HG03045 (cell line): Measurements from ENCODE around the gene DNTT.
"Not testable (repeated sequence)": the region's sequence is repeated elsewhere in the genome, so short reads cannot be mapped to it uniquely, and the experiment has no call there.

Experiments
- ATAC-seq: cut with Tn5 transposase; IDR thresholded peaks from one replicate; pipeline ENCODE4 v1.9.1; 2021; ENCODE audit warnings: mild to moderate bottlenecking, moderate library complexity; ENCODE audit not compliant: unreplicated experiment

DNTT gene

DNA sequence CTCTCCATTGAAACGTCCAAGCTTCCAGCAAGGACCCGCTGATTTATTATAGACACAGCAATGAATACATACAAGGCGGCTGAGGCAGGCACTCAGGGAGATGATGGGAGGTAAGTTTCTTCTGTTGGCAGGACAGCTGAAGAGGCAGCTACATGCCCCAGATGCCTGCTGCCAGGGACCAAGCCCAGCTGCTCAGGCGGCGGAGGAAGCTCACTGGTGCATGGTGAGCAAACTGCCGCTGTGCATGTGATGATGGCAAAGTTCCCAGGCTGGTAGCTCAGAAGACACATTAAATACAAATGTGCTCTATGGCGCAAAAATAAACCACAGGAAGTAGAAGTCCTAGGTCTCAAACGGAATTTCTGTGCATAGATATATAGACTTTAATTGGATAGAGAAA, 2.3 kb downstream of the DNTT start:
- ATAC-seq, result no peak

DNA sequence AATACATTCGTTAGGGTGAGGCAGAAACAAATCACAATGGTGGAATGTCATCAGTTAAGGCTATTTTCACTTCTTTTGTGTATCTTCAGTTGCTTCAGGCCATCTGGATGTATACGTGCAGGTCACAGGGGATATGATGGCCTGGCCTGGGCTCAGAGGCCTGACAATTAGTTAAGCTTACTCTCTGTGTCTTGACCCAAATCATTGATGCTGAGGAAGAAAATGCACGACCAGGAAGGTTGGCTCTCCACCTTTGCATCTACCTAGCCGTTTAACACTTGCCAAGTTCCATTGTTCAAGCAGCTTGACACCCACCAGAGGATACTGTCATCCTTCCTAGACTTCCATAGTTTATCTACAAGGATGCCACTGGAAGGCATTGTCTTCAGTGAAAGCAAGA, 4.6 kb downstream of the DNTT start:
- ATAC-seq, result not testable (repeated sequence)

DNA sequence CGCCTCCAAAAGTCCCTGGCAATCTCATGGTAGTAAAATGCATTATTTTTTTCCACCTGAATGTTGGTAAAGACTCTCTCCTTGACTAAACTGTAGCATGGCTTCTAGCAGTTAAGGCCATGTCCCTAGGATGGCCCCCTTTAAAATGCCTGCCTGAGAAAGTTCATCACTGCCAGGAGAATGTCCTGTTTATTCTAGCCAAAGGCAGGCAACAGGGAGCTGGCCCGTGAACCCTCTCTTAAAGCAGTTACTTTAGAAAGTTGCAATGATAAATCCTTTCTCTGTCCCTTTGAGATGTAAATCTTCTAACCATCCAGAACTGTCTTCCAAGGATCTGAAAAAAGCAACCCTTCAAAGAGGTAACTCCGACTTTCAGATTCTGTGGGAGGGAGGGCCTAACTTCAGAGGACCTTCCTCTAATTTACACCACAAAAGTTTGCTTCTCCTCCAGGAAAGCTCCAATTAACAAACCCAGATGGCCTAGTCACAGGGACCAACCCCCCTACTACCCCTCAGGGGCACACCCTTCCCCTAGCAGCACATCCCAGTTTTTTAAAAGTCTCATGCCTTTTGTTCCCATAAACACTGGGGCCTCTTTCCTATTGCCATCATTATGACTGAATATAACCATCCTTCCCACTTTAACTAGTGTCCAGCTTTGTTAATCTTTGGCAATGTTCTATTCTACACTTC, 5.5 kb downstream of the DNTT start:
- no peak for ATAC-seq

DNA sequence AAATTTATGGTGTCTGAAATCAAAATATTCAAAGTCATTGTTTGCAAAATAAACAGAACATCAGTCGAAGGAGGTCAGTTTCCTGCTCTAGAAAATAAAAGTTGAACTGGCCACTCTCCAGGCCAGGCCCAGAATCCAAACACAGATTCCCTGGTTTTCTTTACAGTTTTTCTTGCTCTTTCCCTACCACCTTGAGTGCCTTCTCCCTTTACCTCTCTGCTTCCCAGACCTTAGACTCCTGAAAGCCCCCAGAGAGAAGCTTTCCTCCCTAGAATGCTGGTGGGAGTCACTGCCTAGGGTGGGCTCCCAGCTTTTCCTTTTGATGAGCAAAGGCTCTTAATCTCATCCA, 6.1 kb downstream of the DNTT start:
- ATAC-seq, result no peak

DNA sequence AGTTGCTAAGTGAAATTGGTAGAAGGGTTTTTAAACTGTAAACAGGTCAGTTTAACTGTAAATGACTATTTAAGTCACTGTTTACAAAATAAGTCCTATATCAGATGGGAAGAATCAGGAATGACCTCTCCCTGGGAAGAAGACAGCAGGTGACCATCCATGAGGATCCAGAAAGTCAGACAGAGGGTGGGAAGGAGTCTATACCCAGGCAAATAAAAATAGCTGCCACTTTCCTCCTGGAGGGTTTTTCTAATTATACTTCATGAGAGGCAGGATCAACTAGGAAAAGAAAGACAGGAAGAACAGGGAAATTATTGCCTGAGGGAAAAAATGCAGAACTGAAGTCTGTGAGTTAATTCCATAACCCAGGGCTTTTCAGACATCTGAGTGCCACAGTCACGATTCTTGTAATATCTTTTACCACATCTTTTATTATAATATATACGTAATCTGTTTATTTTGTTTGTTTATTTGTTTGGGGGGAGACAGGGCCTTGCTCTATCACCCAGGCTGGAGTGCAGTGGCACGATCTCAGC, 7.0 kb downstream of the DNTT start:
- ATAC-seq, result no peak

DNA sequence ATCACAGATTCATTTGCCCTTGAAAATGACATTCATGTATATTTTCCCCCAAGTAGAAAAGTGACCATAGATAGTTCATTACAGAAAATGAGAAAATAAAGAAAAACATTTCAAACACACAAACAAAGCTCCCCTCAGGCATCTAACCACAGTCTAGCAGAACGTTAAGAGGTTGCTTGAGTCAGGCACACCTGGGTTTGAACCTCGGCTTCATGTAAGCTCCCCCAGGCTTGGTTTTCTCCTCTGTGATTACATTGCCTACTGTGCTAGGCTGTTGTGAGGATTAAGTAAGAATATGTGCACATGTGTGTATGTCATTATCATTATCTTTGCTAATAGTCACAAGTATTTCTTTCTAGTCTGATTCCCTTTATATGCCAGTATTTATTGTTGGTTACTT, 9.1 kb downstream of the DNTT start:
- ATAC-seq, result no peak

DNA sequence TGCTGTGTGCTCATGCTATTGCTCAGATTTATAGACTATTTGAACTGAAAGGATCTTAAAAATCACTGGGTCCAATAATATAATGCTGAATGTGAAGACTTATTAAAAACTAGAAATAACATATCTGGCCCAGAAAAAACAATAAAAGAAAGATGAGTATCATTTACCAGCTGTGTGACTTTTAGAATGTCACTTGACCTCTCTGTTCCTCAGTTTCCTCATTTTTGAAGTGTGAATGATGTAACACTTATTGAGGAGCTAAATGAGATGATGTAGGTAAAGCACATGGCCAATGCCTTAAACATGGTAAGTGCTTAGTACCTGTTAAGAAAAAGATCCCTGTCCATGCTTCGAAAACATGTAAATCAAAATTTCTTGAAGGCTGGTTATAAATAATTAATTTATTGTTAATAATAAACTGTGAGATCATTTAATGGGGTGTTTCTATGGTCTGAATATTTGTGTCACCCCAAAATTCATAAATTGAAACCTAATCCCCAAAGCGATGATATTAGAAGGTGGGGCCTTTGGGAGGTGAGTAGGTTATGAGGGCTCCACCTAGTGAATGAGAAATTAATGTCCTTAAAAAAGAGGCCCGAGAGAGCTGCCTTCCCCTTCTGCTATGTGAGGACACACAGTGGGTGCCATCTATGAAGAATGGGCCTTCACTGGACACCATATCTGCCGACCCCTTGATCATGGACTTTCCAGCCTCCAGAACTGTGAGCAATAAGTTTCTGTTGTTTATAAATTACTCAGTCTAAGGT, 13.0 kb downstream of the DNTT start:
- no peak for ATAC-seq

DNA sequence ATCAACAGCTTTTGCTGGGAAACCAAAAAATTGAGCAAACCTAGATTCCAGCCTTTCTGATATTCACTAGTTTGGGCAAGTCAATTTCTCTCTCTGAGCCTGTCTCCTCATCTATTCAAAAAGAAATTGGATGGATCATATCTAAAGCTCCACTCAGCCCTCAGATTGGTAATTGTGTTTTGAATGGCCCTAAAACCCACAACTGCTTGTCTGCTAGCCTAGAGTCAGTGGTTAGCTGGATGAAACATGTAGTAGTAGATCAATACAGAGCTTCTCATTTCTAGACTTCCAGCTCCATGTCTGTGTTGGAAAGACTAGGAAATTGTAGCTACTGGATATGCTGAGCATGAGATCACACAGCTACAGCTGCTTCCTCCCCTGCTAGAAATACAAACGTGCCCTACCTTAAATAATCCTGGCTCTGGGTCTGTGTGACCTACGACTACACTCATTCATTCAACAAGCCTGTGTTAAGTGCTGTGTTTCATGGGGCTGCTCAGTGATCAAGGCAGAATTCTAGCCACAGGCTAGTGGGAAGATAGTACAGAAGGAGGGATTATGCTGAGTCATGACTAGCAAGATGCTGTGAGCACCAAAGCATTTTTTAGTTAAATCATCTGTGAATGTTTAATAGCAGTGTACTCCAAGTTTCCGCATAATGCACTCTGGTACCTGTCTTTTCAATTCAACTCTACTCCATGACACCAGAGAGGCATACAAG, 15.7 kb downstream of the DNTT start:
- no peak for ATAC-seq

DNA sequence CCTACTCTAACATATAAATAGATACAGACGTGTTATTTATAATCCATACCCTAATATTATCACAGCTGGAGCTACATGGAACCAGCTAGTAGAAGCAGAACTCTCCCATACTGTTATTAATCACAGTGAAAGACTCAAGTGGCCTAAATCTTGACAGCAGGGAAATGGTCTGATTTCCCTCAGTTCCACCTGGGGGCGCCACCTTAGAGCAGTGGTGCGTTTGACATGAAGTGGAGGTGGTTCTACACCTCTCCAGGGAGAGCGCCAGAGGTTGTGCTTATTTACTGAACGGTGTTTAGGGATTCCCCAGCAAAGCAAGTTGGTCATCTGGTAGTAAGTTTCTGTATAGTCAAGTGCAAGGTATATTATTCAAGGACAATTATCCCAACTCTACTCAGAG, 17.6 kb downstream of the DNTT start:
- no peak for ATAC-seq

DNA sequence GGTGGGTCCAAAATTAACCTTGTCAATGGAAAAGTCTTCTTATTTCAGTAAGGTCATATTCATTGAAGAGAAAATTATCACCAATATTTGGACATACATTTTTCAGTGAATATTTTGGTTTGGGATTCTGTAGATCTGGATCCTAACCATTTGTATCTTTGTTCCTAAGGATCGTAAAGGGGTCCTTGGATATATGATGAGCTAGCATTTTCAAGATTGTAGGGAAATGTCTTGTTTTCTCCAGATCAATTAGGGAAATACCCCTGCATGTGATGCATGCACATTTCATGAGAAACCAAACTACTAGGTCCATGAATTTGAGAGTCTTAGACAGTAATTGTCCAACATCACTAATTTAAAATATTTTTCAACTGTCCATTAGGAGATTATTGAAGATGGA, 18.0 kb downstream of the DNTT start:
- no peak for ATAC-seq

DNA sequence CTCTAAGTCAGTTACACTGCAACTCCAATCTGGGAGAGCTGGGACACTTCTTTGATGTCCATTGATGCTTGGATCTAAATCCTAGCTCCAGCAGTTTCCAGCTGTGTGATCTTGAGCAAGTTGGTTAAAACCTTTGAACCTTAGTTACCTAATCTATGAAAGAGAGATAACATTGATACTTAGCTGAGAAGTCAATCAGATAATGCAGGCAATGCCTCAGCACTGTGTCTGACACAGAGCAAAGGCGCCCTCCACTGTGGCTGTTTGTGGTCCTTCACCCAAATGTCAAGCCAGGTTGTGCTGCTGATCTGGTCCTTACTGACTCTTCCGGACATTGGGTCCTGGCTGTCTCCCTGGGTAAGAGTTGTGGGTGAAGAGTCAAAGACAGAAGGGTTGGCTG, 20.2 kb downstream of the DNTT start:
- ATAC-seq, result no peak

DNA sequence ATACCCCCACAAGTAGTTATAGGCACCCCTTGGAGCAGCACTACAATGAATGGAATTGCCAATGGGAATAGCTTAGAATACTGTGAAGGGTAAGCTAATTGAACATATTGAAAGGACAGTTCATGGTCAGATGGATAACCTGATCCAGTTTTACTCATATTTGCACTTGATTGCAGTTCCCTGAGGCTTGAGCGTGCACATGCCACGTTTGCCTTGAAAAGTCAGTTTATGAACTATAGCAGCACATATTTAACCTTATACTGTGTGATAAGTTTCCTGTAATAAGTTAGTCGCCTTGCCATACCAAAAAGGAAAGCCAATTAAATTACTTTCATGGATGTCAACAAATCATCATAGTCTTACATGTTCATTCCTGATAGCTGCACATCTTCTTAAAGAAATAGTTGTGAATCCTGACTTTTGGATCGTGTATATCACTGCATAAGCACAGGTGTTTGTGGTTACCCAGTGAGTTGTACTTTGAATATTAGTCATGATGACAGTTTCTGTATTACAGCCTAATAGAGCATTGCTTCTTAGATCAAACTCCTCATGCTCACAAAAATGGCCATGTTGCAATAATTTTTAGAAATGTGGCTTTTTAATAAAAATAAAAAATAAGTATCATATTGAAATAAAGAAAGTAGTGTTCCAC, 21.6 kb downstream of the DNTT start:
- peak; percentile 88 for ATAC-seq

DNA sequence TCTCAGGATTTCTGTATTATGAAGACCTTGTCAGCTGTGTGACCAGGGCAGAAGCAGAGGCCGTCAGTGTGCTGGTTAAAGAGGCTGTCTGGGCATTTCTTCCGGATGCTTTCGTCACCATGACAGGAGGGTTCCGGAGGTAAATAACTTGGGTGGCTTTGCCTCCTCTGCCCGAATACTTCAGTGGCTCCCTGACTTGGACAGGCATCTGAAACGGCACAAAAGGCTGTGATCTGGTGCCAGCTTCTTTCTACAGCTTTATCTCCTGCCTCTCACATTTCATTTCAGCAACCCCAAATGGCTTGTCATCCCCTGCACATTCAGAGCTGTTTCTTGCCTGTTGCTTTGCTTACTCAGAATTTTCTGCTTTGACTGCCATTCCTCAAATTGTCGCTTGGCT, 23.2 kb downstream of the DNTT start:
- no peak for ATAC-seq

DNA sequence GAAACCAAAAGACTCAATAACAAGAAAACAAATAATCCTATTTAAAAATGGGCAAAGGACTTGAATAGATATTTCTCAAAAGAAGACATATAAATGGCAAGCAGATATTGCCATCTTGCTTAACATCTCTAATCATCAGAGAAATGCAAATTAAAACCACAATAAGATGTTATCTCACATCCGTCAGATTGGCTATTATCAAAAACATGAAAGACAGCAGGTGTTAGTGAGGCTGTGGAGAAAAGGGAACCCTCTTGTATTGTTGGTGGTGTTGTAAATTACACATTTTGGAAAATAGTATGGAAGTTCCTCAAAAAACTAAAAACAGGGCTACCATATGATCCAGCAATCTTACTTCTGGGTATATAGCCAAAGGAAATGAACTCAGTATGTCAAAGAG, 28.9 kb downstream of the DNTT start:
- ATAC-seq, result no peak

DNA sequence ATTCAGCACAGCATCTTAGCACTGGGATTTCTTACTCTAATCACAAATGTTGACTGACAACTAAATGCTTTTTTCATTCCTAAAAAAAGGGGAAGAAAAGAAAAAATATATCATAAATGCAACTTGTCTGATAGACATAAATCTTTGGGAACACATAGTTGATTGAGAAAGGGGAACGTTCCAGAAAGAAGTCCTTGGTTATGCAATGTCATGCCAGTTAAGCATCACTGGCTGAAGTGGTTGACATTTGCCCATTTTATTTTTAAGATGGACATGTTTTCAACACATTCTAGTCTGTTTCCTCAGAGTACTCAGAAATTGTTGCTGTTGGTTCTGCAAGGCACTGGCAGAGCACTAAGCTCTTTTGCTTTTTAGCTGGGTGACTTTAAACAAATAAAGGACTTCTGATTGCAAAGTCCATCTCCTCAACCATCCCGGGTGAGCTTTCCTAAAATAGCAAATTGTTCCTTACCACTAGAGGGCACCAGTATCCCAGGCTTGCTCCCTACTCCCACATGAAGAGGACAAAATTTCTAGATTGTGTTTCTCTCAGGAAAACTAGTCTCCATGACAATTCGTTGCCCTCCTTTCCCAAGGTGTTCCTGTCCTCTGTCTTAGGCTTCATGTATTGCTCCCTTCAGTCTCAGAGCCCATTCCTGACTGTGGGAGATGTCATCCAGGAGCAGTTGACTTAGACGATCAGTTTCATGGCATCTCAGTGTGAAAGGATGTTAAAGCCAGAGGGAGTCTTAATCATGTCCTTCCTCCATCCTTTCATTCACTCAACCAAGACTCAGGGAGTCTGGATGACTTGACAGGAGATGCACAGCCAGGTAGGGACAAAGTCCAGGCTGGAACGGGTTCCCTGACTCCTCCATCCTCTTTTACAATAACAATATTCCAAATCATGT, 30.6 kb downstream of the DNTT start:
- no peak for ATAC-seq

DNA sequence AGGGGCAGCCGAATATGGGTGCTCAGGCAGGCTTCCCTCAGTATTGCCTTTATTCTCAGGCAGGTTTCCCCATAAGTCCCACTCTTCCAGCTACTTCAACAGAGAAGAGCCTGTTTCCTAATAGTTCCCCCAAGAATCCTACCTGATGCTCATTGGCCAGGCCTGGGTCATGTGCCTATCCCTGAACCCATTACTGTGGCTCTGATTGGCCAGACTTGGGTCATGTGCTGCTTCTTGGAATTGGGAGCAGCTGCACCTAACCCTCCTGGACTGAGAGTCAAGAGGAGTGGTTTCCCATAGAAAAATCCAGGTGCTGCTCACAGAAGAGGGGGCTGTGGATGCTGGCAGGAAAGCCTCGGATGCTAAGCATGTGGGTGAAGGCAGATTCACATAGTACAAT, 32.9 kb downstream of the DNTT start:
- ATAC-seq, result no peak

DNA sequence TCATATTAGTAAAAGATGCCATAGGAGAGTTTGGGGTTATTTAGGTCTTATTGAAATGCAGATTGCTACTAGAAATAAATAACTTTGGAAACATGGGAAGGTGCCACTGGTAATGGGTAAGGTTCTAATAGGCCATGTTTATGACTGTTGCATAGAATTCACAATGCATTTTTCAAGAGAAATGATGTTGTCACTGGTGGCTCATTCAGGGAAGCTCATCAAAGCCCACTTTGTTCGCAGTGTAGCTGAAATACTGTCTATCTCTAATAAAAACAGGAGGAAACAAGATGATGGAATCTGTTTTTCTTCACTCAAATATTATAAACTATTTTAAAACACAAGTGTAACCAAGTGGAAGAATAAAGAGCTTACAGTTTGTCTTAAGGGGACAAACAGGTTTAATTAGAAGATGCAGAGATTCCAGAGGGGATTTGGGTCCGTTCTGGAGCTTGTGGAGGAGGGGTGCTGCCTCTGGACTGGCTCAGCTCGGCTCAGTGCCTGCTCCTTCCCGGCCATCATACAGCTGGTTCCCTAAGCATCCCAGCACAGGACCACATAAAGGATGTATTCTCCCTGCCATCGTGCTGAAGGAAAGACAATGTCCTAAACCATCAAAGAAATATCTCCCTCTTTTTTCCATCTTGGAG, 34.2 kb downstream of the DNTT start:
- no peak for ATAC-seq

DNA sequence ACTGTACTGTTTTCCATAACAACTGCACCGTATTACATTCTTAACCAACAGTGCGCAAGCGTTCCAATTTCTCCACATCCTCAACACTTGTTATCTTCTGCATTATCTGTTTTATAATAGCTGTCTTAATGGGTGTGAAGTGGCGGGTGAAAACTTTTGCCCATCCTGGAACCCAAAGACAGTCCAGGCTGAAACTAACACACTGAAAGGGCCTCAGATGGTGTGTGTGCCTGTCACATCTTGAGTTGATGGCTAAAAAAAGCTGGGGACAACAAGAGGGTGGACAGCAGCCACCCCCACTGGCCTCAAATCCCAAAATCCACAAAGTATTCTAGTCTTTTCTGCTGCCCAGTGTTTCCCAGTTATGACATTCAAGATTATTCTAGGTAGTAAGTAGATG, 35.1 kb downstream of the DNTT start:
- ATAC-seq, result no peak

DNA sequence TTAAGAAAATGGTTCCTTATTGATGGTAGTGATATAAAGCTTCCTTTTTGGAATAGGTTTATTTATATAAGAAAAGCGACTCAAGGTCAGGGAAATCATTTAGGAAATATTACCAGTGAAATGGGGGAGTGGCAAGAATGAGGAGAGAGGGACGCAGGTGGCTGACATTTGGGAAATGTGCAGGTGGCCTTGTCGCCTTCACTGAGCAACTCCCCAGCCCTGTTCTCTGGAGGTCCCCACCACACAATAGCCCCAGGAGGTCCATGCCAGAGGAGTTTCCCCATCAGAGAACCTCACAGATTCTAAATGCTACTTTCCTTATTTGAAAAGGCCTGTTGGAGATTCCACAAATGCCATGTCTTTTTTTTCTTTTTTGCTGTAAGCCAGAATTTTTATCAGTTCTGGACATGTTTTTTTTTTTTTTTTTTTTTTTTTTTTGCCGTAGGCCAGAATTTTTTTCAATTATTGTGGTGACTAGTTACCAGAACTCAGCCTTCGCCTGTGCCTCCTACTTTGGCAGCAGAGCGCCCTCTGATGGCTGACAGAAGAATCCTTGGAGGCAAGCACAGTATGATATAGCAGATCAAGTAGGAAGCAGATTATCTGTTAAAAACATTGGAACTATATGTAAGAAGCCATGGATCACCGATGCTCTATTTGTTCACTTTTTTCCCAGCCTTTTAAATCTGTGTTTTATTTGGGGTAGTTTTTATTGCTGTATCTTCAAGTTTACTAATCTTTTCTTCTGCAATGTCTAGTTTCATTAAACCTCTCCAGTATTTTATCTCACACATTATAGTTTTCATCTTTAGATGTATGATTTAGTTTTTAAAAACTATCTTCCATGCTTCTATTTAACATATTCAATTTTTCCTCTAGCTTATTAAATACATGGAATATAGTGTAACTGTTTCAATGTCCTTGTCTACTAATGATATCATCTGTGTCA, 36.0 kb downstream of the DNTT start:
- peak; percentile 50 for ATAC-seq
